ENCODE measurements around the gene TPRG1L. TPM values are rescaled to one million over a fixed set of nuclear protein-coding genes. Genes with fewer than 3 reads are reported as not detected.

TPRG1L gene
- total and polyA plus RNA-seq, 10 of the 15 experiments (the other 5 are each of a cell fraction or from before 2014, with no cell fraction given), result 1.5 to 16.5 (median 8.0) TPM

- FAIRE-seq (no peak), DNase-seq (ENCODE audit: low read depth, low spot score) (no peak), ATAC-seq (no peak)
- BruUV-seq (replicated peaks), result no TSS peak
- no peak overlapping the region for H3K27ac ChIP-seq (ENCODE audit: control insufficient read depth, insufficient read depth)
- in situ Hi-C loops (cut with MboI), result no loop called here
- ChIA-PET CTCF (no interaction called here), POLR2A (interaction anchor here (1.1 to 5.9 kb wide), 2 partner anchors 8 to 16 kb away, joined by 3 to 184 read pairs; partner anchors contain the start of genes TP73 and WRAP73), SMC1A (ENCODE audit: uncharacterized antibody, unreplicated experiment) (no interaction called here), RAD21 (ENCODE audit: unreplicated experiment) (interaction anchor here (5.4 kb wide), 1 partner anchor 13 kb away, joined by 42 read pairs; no protein-coding TSS in a partner anchor)
- H3K4me1 ChIP-seq (ENCODE audit: control insufficient read depth, insufficient read depth, low read length), result peaks cover 72% of the 10 kb centered on the region
- intact Hi-C loops (cut with micrococcal nuclease; ENCODE audit: unreplicated experiment), result loop anchor here (5.0 kb wide), 1 partner anchor 53 kb away; no protein-coding TSS in a partner anchor
- H3K27me3 ChIP-seq (replicated peaks in 1 of 2; ENCODE audit: control insufficient read depth in 2 of 2, insufficient read depth in 2 of 2, low read length in 1 of 2), result no peaks in the 10 kb centered on the region
- no peaks in the 10 kb centered on the region for H3K9me3 ChIP-seq (replicated peaks; ENCODE audit: control insufficient read depth, insufficient read depth, low read length)
- H3K79me2 ChIP-seq (ENCODE audit: control insufficient read depth, insufficient read depth, low read length), result peaks cover 81% of the 10 kb centered on the region
- no peak overlapping the region for H3K9ac ChIP-seq (ENCODE audit: control insufficient read depth, insufficient read depth, low read length)
- TF ChIP-seq GATAD2B (conservative IDR thresholded peaks at IDR 0.05; ENCODE audit: low read depth), result no peak
- no peak for TF ChIP-seq ZNF217 (IDR thresholded peaks at IDR 0.05)
- TF ChIP-seq KDM1A (IDR thresholded peaks at IDR 0.05; ENCODE audit: borderline replicate concordance), result no peak
- TF ChIP-seq DPF2 (IDR thresholded peaks at IDR 0.05), result no peak
- no peak for TF ChIP-seq EZH2 (IDR thresholded peaks at IDR 0.05; ENCODE audit: borderline replicate concordance, control insufficient read depth, low read depth, low read length)
- TF ChIP-seq ASH2L (IDR thresholded peaks at IDR 0.05; ENCODE audit: borderline replicate concordance, low read depth), result no peak
- no peak for TF ChIP-seq STAT1 (conservative IDR thresholded peaks at IDR 0.05)
- TF ChIP-seq CHD4 (IDR thresholded peaks at IDR 0.05), result no peak
- no peak for TF ChIP-seq NFIC (IDR thresholded peaks at IDR 0.05; ENCODE audit: low read depth, low read length)
- TF ChIP-seq STAT3 (IDR thresholded peaks at IDR 0.05; ENCODE audit: low read depth, low read length), result no peak
- TF ChIP-seq, protein P1, sequence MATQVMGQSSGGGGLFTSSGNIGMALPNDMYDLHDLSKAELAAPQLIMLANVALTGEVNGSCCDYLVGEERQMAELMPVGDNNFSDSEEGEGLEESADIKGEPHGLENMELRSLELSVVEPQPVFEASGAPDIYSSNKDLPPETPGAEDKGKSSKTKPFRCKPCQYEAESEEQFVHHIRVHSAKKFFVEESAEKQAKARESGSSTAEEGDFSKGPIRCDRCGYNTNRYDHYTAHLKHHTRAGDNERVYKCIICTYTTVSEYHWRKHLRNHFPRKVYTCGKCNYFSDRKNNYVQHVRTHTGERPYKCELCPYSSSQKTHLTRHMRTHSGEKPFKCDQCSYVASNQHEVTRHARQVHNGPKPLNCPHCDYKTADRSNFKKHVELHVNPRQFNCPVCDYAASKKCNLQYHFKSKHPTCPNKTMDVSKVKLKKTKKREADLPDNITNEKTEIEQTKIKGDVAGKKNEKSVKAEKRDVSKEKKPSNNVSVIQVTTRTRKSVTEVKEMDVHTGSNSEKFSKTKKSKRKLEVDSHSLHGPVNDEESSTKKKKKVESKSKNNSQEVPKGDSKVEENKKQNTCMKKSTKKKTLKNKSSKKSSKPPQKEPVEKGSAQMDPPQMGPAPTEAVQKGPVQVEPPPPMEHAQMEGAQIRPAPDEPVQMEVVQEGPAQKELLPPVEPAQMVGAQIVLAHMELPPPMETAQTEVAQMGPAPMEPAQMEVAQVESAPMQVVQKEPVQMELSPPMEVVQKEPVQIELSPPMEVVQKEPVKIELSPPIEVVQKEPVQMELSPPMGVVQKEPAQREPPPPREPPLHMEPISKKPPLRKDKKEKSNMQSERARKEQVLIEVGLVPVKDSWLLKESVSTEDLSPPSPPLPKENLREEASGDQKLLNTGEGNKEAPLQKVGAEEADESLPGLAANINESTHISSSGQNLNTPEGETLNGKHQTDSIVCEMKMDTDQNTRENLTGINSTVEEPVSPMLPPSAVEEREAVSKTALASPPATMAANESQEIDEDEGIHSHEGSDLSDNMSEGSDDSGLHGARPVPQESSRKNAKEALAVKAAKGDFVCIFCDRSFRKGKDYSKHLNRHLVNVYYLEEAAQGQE (IDR thresholded peaks at IDR 0.05; ENCODE audit: low read depth, low read length), result no peak
- TF ChIP-seq SPI1 (IDR thresholded peaks at IDR 0.05; ENCODE audit: borderline replicate concordance, insufficient read depth, low read depth, low read length), result no peak
- TF ChIP-seq HDAC6 (IDR thresholded peaks at IDR 0.05; ENCODE audit: unreplicated experiment), result no peak
- no peak for TF ChIP-seq BMI1 (IDR thresholded peaks at IDR 0.05; ENCODE audit: borderline replicate concordance)
- H3K4me3 ChIP-seq, result no peak overlapping the region
- no peak overlapping the region for H3K4me2 ChIP-seq (ENCODE audit: control insufficient read depth, insufficient read depth)
- peaks cover 0 to 12% of the 10 kb centered on the region in 2 experiments; a peak in 2 of 4 replicates for H3K36me3 ChIP-seq (ENCODE audit: control insufficient read depth in 2 of 2, insufficient read depth in 2 of 2, low read length in 1 of 2)
- 91% methylated on average over 12 of the region's 14 CpGs for WGBS (ENCODE audit: insufficient coverage, insufficient replicate concordance, low lambda C conversion rate, missing lambda C conversion rate)
- no peaks in the 10 kb centered on the region for H4K20me1 ChIP-seq (ENCODE audit: control insufficient read depth, insufficient read depth)
- H2AFZ ChIP-seq (ENCODE audit: control insufficient read depth, low read depth, low read length), result no peak overlapping the region
Observed at GRCh38 chr1:3669421-3669821, 44.6 kb downstream of the TPRG1L start.

Measured in GM12878 (cell line).